GM12892 (cell line): ENCODE results near the gene SCART1.

Experiments used
- POLR2A ChIP-seq: IDR thresholded peaks from 2 replicates; pipeline ENCODE4 v1.6.1; 2011; ENCODE audit warnings: low read depth, low read length, control low read depth
- TAF1 ChIP-seq: IDR thresholded peaks from 2 replicates; pipeline ENCODE4 v1.6.1; 2011; ENCODE audit warnings: low read depth, mild to moderate bottlenecking, control low read depth, low read length, borderline replicate concordance

DNA sequence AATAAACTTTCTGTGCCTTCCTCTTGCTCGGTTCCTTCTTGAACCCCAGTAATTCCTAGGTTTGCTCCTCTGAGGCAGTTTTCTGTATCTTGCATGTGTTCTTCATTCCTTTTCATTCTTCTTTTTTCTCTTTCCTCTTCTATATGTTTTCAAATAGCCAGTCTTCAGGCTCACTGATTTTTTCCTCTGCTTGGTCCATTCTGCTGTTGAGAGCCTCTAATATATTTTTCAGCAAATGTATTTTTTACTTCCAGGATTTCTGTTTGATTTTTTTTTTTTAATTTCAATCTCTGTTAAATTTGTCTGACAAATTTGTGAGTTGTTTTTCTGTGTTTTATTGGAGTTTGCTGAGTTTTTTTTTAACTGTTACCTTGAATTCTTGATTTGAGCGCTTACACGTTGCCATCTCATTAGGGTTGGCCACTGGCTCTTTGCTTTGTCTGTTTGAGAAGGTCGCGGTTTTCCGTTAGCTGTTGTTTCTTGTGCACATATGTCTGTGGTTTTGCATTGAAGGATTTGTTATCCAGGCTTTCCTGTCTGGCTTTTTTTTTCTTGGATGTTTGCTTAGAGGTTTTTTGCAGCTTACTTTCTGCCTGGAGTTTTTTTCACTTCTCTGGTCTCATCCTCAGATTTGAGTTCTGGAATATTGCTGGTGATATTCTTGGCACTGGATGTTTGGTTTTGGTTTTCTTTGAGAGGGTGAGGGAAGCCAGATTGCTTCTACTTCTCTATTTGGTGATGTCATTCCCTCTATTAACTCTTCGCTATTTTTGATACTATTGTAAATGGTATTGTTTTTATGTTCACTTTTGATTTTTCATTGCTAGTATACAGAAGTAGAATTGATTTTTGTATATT is 42.0 kb upstream of the SCART1 start:
- TF ChIP-seq TAF1 (no peak), POLR2A (no peak)
